UCSD-AML1 (cell line): ENCODE results near the gene NUDT16.

Experiments used
- DNase-seq: peaks from one replicate; lab custom pipeline; 2025; ENCODE audit not compliant: unreplicated experiment; lab: John Stamatoyannopoulos, UW

The NUDT16 gene

GRCh38 chr3:131381445-131382291 is at the start of gene NUDT16:
Gene NUDT16 (plus strand): TSS chr3:131381774. CDS start chr3:131381805, 31 bp downstream.
- peak; percentile 99 for DNase-seq

- DNase-seq, result no peak
Observed at GRCh38 chr3:131338948-131339640, 42.5 kb upstream of the NUDT16 start.

- no peak for DNase-seq
Observed at GRCh38 chr3:131341761-131342160, 39.8 kb upstream of the NUDT16 start.

- no peak for DNase-seq
Observed at GRCh38 chr3:131348911-131349310, 32.7 kb upstream of the NUDT16 start.

GRCh38 chr3:131349454-131349853 is 32.1 kb upstream of the NUDT16 start:
- no peak for DNase-seq

GRCh38 chr3:131349946-131350347 is 31.6 kb upstream of the NUDT16 start:
- DNase-seq, result no peak

- no peak for DNase-seq
Observed at GRCh38 chr3:131350506-131350905, 31.1 kb upstream of the NUDT16 start.

- DNase-seq, result no peak
Observed at GRCh38 chr3:131353016-131353877, 28.3 kb upstream of the NUDT16 start.

- no peak for DNase-seq
Observed at GRCh38 chr3:131353986-131354385, 27.6 kb upstream of the NUDT16 start.

GRCh38 chr3:131356006-131356595 is 25.5 kb upstream of the NUDT16 start:
- no peak for DNase-seq

GRCh38 chr3:131357275-131357674 is 24.3 kb upstream of the NUDT16 start:
- no peak for DNase-seq

GRCh38 chr3:131360191-131360755 is 21.3 kb upstream of the NUDT16 start:
- DNase-seq, result no peak

GRCh38 chr3:131361066-131361463 is 20.5 kb upstream of the NUDT16 start:
- DNase-seq, result peak; percentile 72

GRCh38 chr3:131361464-131362421 is 19.8 kb upstream of the NUDT16 start:
- no peak for DNase-seq

- no peak for DNase-seq
Observed at GRCh38 chr3:131363275-131363674, 18.3 kb upstream of the NUDT16 start.

GRCh38 chr3:131370935-131371687 is 10.5 kb upstream of the NUDT16 start:
- DNase-seq, result no peak

- DNase-seq, result no peak
Observed at GRCh38 chr3:131371688-131372066, 9.9 kb upstream of the NUDT16 start.

- DNase-seq, result no peak
Observed at GRCh38 chr3:131374741-131375140, 6.8 kb upstream of the NUDT16 start.
